ENCODE measurements around the gene RRM2. TPM values are rescaled to one million over a fixed set of nuclear protein-coding genes. Genes with fewer than 3 reads are reported as not detected.

Gene RRM2
- total RNA-seq, 1 donor: 45.8 TPM

GRCh38 chr2:10166676-10167292, 44.2 kb downstream of the RRM2 start:
- no peak for DNase-seq (ENCODE audit: low read depth)
- TF ChIP-seq, protein P1, sequence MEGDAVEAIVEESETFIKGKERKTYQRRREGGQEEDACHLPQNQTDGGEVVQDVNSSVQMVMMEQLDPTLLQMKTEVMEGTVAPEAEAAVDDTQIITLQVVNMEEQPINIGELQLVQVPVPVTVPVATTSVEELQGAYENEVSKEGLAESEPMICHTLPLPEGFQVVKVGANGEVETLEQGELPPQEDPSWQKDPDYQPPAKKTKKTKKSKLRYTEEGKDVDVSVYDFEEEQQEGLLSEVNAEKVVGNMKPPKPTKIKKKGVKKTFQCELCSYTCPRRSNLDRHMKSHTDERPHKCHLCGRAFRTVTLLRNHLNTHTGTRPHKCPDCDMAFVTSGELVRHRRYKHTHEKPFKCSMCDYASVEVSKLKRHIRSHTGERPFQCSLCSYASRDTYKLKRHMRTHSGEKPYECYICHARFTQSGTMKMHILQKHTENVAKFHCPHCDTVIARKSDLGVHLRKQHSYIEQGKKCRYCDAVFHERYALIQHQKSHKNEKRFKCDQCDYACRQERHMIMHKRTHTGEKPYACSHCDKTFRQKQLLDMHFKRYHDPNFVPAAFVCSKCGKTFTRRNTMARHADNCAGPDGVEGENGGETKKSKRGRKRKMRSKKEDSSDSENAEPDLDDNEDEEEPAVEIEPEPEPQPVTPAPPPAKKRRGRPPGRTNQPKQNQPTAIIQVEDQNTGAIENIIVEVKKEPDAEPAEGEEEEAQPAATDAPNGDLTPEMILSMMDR (IDR thresholded peaks at IDR 0.05; ENCODE audit: insufficient read depth, low read depth, low read length): no peak
- H3K4me3 ChIP-seq (ENCODE audit: low read depth, low read length): no peak overlapping the region

DNA sequence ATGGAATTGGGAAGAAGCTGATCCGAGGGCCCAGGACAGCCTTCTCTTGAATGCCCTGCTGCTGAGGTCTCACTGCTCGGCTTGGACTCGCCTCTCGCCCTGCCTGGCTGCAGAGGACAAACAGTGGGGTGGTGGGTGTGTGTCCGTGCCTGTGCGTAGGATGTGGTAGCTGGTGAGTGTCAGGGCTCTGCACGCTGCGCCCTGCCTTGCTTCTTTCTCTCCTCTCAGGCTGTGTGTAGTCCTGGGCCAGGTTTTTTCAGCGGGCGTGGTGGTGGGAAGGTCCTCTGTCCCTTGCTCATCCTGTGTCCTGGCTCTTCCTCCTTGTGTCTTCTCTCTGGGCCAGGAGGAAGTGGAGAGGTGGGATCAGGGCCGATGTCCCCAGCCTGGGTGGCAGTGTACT, 44.8 kb downstream of the RRM2 start:
- no peak overlapping the region for H3K4me3 ChIP-seq (ENCODE audit: low read depth, low read length)
- DNase-seq (ENCODE audit: low read depth): no peak

GRCh38 chr2:10168221-10168620, 45.7 kb downstream of the RRM2 start:
- TF ChIP-seq, protein P1 (IDR thresholded peaks at IDR 0.05; ENCODE audit: insufficient read depth, low read depth, low read length): no peak
- no peak overlapping the region for H3K4me3 ChIP-seq (ENCODE audit: low read depth, low read length)
- DNase-seq (ENCODE audit: low read depth): no peak

More for the DNA sequence above, 44.8 kb downstream of the RRM2 start:
- TF ChIP-seq, protein P1 (IDR thresholded peaks at IDR 0.05; ENCODE audit: insufficient read depth, low read depth, low read length): no peak

DNA sequence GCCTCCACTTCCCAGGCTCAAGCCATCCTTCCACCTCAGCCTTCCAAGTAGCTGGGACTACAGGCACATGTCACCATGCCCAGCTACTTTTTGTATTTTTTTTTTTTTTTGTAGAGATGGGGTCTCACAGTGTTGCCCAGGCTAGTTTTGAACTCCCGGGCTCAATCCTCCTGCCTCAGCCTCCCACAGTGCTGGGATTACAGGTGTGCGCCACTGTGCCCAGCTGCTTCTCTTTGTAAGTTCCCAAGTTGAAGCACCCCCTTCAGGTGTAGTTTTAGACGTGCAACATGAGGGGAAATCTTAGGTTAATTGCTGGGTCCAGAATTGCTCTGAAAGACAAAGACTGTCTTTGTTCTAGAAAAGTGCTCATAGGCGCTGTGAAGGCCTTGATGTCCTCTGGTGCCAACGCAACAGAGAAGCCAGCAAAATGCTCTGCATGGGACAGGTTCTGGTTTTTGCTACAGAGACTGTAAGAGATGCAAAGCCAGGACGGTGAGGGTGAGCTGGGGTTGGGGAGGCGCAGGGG, 46.6 kb downstream of the RRM2 start:
- DNase-seq (ENCODE audit: low read depth): no peak
- H3K4me3 ChIP-seq (ENCODE audit: low read depth, low read length): no peak overlapping the region
- TF ChIP-seq, protein P1 (IDR thresholded peaks at IDR 0.05; ENCODE audit: insufficient read depth, low read depth, low read length): no peak

GRCh38 chr2:10169581-10169980, 47.0 kb downstream of the RRM2 start:
- DNase-seq (ENCODE audit: low read depth): no peak
- TF ChIP-seq, protein P1 (IDR thresholded peaks at IDR 0.05; ENCODE audit: insufficient read depth, low read depth, low read length): no peak
- H3K4me3 ChIP-seq (ENCODE audit: low read depth, low read length): no peak overlapping the region

DNA sequence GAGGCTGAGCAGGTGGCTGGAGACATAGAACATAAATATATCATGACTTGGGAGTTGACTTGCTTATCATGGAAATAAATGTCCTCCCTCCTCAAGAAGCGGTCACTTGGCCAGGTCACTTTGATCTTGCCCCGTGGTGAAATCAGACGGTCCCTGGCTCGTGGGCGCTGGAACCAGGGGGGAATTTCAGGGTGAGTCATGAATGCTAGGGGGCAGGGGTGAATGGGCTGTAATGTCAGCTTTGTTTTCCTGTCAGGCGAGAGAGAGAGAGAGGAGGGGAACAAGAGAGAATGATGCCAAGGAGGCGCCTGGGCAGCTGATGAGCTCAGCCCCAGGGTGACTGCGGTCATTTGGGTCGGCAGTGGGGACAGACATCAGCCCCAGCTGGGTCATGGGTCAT, 47.7 kb downstream of the RRM2 start:
- peak; percentile 34 for DNase-seq (ENCODE audit: low read depth)
- H3K4me3 ChIP-seq (ENCODE audit: low read depth, low read length): no peak overlapping the region
- TF ChIP-seq, protein P1 (IDR thresholded peaks at IDR 0.05; ENCODE audit: insufficient read depth, low read depth, low read length): no peak

Data from fibroblast of villous mesenchyme (primary cell).